NOMO-1 treated with DMSO at 0.1 percent for 48 hours (cell line): ENCODE measurements around the gene AP2A2.

ENCODE experiments used
- DNase-seq: peaks from one replicate; lab custom pipeline; 2025; ENCODE audit not compliant: unreplicated experiment; lab: John Stamatoyannopoulos, UW

The AP2A2 gene

DNA sequence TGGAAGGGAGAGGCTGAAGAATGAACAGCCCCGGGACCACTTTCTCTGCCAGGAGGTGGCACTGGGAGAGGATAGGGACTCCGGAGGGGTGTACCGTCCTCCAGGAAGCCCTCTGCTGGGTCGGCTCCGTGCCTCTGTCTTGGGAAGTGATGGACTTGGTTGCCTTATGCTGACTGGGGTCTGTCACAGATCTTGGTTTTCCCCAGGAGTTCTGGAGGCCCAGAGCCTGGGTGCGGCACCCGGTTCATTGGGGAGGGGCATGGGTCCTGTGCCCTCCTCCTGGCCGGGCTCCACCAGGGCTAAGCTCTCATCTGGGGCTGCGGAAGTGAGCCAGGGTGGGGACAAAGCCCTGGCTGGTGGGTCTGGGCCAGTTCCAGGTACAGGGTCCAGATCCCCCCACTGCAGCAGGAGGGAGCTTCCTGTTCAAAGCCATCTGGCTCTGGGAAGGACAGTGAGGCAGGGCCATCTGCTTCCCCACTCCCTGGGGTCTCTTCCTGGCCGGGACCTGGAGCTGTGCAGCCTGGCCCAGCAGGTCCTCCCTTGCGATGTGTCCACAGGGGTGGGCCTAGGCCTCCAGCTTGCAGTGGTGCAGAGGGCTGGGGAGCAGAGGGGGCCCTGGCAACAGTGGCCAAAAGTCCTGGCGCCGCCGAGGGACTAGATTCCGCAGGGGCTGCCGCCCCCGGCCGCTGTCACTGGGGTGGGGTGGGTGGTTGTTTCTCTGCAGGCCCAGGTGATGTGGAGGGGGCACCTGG lies 1.1 kb upstream of the AP2A2 start:
- DNase-seq, result no peak

DNA sequence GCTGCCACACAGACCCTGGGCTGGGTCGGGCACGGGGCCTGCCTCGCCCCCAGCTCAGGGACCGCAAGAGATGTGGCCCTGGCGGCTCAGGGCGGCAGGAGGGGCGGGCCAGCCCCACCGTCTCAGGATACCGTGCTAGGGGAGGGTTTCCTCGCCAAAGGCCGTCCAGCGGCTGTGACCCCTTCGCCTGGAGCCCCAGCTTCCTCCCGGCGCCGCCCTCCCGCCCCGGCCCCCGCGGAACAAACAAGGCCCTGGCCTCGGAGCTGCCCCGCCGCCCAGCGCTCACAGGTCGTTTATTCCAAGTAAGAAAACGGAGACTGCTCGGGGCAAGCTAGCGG lies 543 bp upstream of the AP2A2 start:
- DNase-seq, result no peak

GRCh38 chr11:926341-926916 lies 759 bp downstream of the AP2A2 start:
- no peak for DNase-seq

DNA sequence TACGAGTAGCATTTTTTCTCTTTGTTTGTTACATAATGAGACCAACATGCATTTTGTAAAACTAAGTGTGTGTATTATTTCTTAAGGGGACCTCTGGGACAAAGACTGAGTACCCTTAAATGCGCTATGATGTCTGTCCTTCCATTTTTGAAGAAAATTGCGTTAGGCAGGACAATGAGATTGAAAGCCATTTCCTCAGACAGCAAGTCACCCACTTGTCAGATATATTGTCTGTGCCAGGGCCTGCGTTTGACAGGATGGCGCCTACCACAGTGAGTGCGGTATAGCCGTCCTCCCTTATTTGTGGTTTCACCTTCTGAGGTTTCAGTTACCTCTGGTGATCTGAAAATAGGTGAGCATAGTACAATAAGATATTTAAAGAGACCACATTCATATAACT lies 2.2 kb downstream of the AP2A2 start:
- DNase-seq, result no peak

- no peak for DNase-seq
Observed at GRCh38 chr11:928786-929185, 3.1 kb downstream of the AP2A2 start.

DNA sequence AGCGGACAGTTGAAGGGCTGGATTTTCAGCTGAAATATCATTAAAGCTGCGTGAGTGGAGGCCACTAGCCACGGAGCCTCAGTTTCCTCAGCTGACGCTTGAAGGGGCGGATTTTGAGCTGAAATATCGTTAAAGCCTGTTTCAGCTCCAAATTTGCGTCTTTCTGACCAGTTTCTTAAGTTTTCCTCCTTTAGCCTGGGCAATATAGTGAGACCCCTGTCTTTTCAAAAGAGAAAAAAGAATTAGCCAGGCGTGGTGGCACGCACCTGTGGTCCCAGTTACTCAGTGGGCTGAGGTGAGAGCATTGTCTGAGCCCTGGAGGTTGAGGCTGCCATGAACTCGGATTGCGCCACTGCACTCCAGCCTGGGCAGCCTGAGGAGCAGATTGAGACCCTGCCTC lies 3.7 kb downstream of the AP2A2 start:
- DNase-seq, result no peak

DNA sequence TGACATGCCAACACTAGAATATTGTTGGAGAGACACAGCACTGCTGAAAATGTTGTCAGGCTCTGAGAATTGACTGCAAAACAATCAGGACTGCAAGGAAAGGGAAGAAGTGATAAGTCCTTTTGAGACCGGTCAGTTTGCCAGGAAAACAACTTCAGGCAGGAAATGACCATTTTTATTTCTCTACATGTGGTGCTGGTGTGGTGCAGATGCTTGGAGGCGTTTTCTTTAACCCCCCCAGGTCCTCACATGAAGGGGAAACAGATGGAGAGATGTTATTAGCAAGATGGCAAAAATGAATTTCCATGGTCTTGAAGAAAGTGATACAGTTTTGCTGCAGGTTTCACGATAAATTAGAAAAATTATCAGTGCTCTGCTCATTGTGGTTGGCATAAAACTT lies 5.7 kb downstream of the AP2A2 start:
- no peak for DNase-seq

DNA sequence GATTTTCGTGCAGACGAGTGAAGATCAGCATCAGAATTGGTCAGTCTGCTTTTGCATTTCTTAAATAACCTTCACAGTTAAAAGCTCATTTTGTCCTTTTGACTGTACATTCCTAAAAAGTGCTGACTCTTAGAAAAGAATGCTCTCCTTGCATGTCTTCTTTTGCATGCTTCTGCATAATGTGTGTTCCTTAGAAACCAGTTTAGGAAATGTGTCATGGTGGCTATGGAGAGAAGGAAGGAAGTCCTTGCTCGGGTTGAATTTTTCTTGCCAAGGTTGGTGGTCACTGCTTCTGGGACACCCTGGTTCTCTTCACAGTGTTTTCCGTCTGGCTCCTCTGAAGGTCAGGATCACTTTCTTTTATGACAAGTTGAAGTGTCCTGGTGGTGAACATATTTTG lies 6.8 kb downstream of the AP2A2 start:
- DNase-seq, result no peak

DNA sequence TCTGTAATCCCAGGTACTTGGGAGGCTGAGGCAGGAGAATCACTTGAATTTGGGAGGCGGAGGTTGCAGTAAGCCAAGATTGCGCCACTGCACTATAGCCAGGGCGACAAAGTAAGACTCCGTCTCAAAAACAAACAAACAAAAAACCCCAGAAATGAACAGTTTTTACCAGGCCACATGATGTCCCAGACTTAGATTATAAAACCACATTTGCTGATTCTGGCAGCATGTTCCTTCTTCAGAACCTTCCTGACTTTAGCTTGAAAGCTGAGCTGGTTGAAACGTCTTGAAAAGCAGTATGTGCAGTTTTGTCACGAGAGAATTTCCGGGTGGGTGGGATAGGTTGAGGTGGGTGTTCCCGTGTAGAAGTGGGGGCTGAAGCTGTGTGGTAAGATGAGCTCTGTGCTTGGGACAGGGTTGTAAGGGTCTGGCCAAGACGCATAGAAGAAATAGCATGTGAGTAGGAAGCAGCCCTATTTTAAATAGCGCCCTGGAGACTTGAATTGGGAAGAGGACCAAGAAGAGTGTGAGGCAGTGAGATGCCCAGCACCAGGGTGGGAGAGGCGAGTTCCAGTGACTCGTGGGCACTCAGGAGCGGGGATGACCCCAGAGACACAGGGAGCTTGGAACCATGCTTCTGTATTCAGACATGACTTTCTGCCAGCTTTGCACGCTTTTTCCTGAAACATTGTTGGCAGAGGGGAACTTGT lies 7.6 kb downstream of the AP2A2 start:
- DNase-seq, result no peak

- DNase-seq, result no peak
Observed at GRCh38 chr11:933936-934335, 8.3 kb downstream of the AP2A2 start.

DNA sequence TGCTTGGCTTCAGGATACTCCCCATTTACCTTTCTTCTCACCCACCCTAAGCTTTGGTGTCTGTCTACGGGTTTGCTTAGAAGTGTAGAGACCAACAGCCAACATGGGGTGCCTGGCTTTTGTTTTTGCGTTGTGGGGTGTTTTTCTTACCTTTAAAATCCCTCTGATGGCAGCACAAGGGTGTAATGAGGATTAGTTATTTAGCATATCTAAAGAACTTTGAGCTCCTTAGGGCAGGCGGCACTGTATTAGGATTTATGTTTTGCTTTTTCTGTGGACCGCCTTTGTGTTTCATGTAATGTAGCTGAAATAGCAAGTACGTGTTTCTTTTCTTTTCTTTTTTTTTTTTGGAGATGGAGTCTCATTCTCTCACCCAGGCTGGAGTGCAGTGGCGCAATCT lies 8.9 kb downstream of the AP2A2 start:
- no peak for DNase-seq

DNA sequence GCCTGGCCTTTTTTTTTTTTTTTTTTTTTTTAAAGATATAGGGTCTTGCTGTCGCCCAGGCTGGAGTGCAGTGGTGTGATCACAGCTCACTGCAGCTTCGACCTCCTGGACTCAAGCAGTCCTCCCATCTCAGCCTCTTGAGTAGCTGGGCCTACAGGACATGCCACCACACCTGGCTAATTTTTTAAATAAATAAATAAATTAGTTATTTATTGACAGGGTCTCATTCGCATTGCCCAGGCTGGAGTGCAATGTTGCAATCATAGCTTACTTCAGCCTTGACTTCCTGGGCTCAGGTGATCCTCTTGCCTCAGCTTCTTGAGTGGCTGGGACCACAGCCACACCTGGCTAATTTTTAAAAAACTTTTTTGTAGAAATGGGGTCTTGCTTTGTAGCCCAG lies 10.5 kb downstream of the AP2A2 start:
- no peak for DNase-seq

GRCh38 chr11:937841-938261 lies 12.2 kb downstream of the AP2A2 start:
- DNase-seq, result no peak

GRCh38 chr11:940496-941135 lies 14.9 kb downstream of the AP2A2 start:
- DNase-seq, result no peak

DNA sequence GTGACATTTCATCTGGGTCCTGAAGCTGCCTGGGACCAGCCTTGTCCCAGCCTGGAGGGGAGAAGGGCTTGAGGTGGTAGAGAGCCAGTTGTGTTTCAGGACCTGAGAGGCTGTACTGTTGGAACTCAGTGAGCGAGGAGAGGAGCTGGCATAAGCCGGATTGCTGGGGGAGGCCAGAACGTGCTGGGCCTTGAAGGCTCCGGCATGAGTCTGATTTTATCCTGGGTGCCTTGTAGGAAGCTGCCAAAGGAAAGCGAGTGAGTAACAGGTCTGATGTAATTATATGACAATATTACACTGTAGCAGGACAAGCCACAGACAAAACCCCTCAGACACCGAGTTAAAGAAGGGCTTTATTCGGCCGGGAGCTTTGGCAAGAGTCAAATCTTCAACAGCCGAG lies 17.2 kb downstream of the AP2A2 start:
- no peak for DNase-seq

- no peak for DNase-seq
Observed at GRCh38 chr11:944711-945470, 19.2 kb downstream of the AP2A2 start.

DNA sequence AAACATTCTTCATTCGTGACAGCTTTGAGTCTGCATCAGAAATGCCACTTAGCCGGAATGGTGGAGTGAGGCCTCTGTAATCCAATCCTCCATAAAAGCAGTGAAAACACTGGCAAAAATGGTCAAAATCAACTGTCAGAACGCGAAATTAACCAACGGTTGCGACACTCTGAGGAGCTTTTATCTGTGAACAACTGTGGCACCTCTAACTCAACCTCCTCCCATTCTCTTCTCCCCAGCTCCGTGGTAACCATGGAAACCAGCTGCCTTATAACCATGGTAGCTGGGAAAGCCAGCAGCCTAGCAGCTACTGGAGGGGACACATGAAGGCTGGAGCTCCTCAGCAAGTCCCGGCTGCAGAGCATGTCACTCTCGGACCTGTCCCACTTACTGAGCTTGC lies 20.3 kb downstream of the AP2A2 start:
- no peak for DNase-seq

DNA sequence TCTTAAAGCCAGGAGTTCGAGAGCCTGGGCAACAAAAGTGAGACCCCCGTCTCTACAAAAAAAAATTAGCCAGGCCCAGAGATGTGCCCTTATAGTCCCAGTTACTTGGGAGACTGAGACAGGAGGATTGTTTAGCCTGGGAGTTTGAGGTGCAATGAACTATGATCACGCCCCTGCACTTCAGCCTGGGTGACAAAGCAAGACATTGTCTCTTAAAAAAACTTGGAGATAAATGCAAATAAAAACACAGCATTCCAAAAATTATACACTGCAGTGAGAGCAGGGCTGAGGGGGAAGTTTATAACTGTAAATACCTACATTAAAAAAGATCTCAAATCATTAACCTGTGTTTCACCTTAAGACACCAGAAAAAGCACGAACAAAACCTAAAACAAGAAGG lies 22.1 kb downstream of the AP2A2 start:
- DNase-seq, result no peak

DNA sequence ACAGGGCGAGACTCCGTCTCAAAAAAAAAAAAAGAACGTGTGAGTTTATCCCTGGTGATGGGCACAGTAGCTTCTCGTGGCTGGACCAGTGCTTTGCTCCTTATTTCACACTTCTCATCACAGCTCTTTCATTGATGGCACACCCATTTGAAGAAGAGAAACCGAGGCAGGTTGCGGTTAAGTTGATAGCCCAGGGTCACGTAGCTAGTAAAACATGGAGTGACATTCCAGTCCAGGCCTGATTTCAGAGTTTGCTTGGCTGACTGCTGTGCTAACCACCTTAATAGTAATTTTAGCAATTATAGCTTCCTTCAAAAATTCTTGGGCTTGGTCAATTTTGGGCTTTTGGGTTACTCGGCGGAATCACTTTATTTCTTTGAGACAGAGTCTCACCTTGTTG lies 25.8 kb downstream of the AP2A2 start:
- no peak for DNase-seq

- DNase-seq, result no peak
Observed at GRCh38 chr11:952406-953385, 27.0 kb downstream of the AP2A2 start.
